Esophagus muscularis mucosa (tissue), 3 donors: ENCODE measurements around the gene DCDC2.

ENCODE experiments used
- CTCF ChIP-seq, 3 experiments: fragments of 200-600 bp in 2 of 3; fragments of 450-650 bp in 1 of 3; sonication (generic) in 2 of 3; IDR thresholded peaks; one replicate each; pipeline ENCODE4 v1.5.1; 2017 to 2019; ENCODE audit warnings: antibody characterized with exemption in 3 of 3, mild to moderate bottlenecking in 2 of 3, moderate library complexity in 1 of 3
- POLR2A ChIP-seq: fragments of 450-650 bp; IDR thresholded peaks from one replicate; pipeline ENCODE4 v1.6.1; 2017; ENCODE audit warnings: antibody characterized with exemption, moderate library complexity, mild to moderate bottlenecking, low read depth
- POLR2AphosphoS5 ChIP-seq, 2 donors: sonication (generic); formaldehyde crosslinking; IDR thresholded peaks; one replicate each; pipeline ENCODE4 v1.6.1; 2017; ENCODE audit warnings: antibody characterized with exemption in 2 of 2

DNA sequence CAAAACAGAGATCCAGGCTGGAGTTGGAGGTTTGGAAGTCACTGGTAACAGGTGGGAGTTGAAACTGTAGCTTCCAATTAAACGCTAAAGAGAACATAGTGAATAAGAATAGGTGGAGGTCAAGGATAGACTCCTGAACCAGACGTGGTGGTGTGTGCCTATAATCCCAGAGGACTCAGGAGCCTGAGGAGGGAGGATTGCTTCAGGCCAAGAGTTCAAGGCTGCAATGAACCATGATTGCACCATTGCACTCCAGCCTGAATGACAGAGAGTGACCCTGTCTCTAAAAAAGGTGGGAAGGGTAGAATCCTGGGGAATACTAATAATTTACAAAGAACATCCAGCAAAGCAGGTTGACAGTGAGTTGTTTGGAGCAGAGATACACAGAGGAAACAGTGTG, 218.2 kb downstream of the DCDC2 start:
- TF ChIP-seq CTCF (IDR thresholded peaks at IDR 0.05) (no peak), POLR2AphosphoS5 (IDR thresholded peaks at IDR 0.05) (no peak), POLR2A (no peak)
